DOHH2 (cell line): ENCODE data around the gene SF3B2.
"Not testable (repeated sequence)": the region's sequence is repeated elsewhere in the genome, so short reads cannot be mapped to it uniquely, and the experiment has no call there.

Experiments
- H3F3A ChIP-seq: fragments of 200-600 bp; sonication (generic), shearing (Covaris generic); 2 replicates; pipeline ENCODE4 v1.6.0; 2016; ENCODE audit warnings: antibody characterized with exemption, mild to moderate bottlenecking; ENCODE audit not compliant: control insufficient read depth, insufficient read depth
- H3K27ac ChIP-seq: fragments of 200-600 bp; sonication (generic); 2 replicates; pipeline ENCODE4 v1.5.1; 2014; ENCODE audit warnings: low read depth, mild to moderate bottlenecking, low read length, moderate library complexity
- H3K27me3 ChIP-seq: fragments of 200-600 bp; sonication (generic); 2 replicates; pipeline ENCODE4 v1.6.1; 2014; ENCODE audit warnings: mild to moderate bottlenecking, low read length, mixed read lengths; ENCODE audit not compliant: control insufficient read depth
- H3K36me3 ChIP-seq: fragments of 200-600 bp; sonication (generic); 2 replicates; pipeline ENCODE4 v1.6.1; 2014; ENCODE audit warnings: mild to moderate bottlenecking, low read length, moderate library complexity, mixed read lengths; ENCODE audit not compliant: control insufficient read depth
- H3K4me1 ChIP-seq: fragments of 200-600 bp; sonication (generic); 2 replicates; pipeline ENCODE4 v1.6.1; 2014; ENCODE audit warnings: mild to moderate bottlenecking, low read length, mixed read lengths; ENCODE audit not compliant: control insufficient read depth
- H3K4me2 ChIP-seq: fragments of 200-600 bp; sonication (generic); 2 replicates; pipeline ENCODE4 v1.6.0; 2014; ENCODE audit warnings: mild to moderate bottlenecking, low read length, moderate library complexity
- H3K4me3 ChIP-seq: fragments of 200-600 bp; sonication (generic); 2 replicates; pipeline ENCODE4 v1.5.1; 2014; ENCODE audit warnings: mild to moderate bottlenecking, low read length, mixed read lengths
- H3K79me2 ChIP-seq: fragments of 200-600 bp; sonication (generic); 2 replicates; pipeline ENCODE4 v1.6.1; 2014; ENCODE audit warnings: mild to moderate bottlenecking, low read length, mixed read lengths; ENCODE audit not compliant: control insufficient read depth
- H3K9me2 ChIP-seq: fragments of 200-600 bp; sonication (generic); replicated peaks from 2 replicates; pipeline ENCODE4 v1.6.1; 2014; ENCODE audit warnings: mild to moderate bottlenecking, low read length, mixed read lengths; ENCODE audit not compliant: control insufficient read depth
- H3K9me3 ChIP-seq: fragments of 200-600 bp; sonication (generic); 2 replicates; pipeline ENCODE4 v1.6.1; 2014; ENCODE audit warnings: antibody characterized with exemption, low read length, mixed read lengths; ENCODE audit not compliant: control insufficient read depth, insufficient read depth
- H4K20me1 ChIP-seq: fragments of 200-600 bp; sonication (generic); 2 replicates; pipeline ENCODE4 v1.6.0; 2014; ENCODE audit warnings: low read depth, mild to moderate bottlenecking, antibody characterized with exemption, low read length, moderate library complexity; ENCODE audit not compliant: control insufficient read depth, insufficient read depth
- EZH2phosphoT487 ChIP-seq: fragments of 200-600 bp; sonication (generic); IDR thresholded peaks from 2 replicates; pipeline ENCODE4 v1.6.1; 2017; ENCODE audit warnings: borderline replicate concordance, mild to moderate bottlenecking, antibody characterized with exemption, low read length, moderate library complexity, mixed read lengths
- TF ChIP-seq, protein P1 (sequence below): fragments of 200-600 bp; sonication (generic); IDR thresholded peaks from one replicate; pipeline ENCODE4 v1.5.1; 2014; ENCODE audit warnings: antibody characterized with exemption, mild to moderate bottlenecking, low read depth, low read length; ENCODE audit not compliant: poor library complexity, severe bottlenecking

The SF3B2 gene

GRCh38 chr11:66075273-66075672 is 23.1 kb downstream of the SF3B2 start:
- no peak overlapping the region for H3K4me2 ChIP-seq

DNA sequence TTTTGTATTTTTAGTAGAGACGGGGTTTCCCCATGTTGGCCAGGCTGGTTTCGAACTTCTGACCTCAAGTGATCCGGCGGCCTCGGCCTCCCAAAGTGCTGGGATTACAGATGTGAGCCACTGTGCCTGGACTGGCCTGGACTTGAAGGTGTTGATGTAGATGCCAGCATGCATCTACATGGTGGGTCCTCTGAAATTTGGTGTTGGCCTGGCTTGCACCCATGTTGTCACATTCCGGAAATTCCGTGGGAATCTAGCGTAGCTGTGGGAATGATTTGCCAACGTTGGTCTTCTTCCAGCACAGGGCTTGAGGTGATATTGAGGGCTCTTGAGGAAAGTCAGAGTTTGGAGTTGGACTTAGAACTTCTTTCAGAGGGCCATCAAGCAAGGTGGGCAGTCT is 24.4 kb downstream of the SF3B2 start:
- TF ChIP-seq EZH2phosphoT487 = no peak
- TF ChIP-seq, protein P1, sequence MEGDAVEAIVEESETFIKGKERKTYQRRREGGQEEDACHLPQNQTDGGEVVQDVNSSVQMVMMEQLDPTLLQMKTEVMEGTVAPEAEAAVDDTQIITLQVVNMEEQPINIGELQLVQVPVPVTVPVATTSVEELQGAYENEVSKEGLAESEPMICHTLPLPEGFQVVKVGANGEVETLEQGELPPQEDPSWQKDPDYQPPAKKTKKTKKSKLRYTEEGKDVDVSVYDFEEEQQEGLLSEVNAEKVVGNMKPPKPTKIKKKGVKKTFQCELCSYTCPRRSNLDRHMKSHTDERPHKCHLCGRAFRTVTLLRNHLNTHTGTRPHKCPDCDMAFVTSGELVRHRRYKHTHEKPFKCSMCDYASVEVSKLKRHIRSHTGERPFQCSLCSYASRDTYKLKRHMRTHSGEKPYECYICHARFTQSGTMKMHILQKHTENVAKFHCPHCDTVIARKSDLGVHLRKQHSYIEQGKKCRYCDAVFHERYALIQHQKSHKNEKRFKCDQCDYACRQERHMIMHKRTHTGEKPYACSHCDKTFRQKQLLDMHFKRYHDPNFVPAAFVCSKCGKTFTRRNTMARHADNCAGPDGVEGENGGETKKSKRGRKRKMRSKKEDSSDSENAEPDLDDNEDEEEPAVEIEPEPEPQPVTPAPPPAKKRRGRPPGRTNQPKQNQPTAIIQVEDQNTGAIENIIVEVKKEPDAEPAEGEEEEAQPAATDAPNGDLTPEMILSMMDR = no peak
- peaks cover 61% of the 10 kb centered on the region for H3K36me3 ChIP-seq
- no peaks in the 10 kb centered on the region for H3K9me3 ChIP-seq
- H3K27ac ChIP-seq = no peak overlapping the region
- H3K4me3 ChIP-seq = no peak overlapping the region
- H3K4me1 ChIP-seq = peaks cover 81% of the 10 kb centered on the region
- H4K20me1 ChIP-seq = 0 out of 2 replicates have a peak, but pooled peaks cover 5% of the 10 kb centered on the region
- H3K79me2 ChIP-seq = peaks cover 99% of the 10 kb centered on the region
- H3K9me2 ChIP-seq = no peaks in the 10 kb centered on the region
- H3K4me2 ChIP-seq = no peak overlapping the region
- no peaks in the 10 kb centered on the region for H3K27me3 ChIP-seq
- peaks cover 26% of the 10 kb centered on the region for H3F3A ChIP-seq

More at GRCh38 chr11:66075273-66075672, 23.1 kb downstream of the SF3B2 start:
- peaks cover 21% of the 10 kb centered on the region for H3F3A ChIP-seq
- H3K9me2 ChIP-seq = no peaks in the 10 kb centered on the region
- peaks cover 73% of the 10 kb centered on the region for H3K4me1 ChIP-seq
- H3K9me3 ChIP-seq = no peaks in the 10 kb centered on the region
- no peak overlapping the region for H3K27ac ChIP-seq
- TF ChIP-seq, protein P1 = no peak
- TF ChIP-seq EZH2phosphoT487 = no peak
- no peaks in the 10 kb centered on the region for H3K27me3 ChIP-seq
- peaks cover 99% of the 10 kb centered on the region for H3K79me2 ChIP-seq
- H3K36me3 ChIP-seq = peaks cover 66% of the 10 kb centered on the region
- no peak overlapping the region for H3K4me3 ChIP-seq
- H4K20me1 ChIP-seq = 0 out of 2 replicates have a peak, but pooled peaks cover 5% of the 10 kb centered on the region

GRCh38 chr11:66077927-66078326 is 25.8 kb downstream of the SF3B2 start:
- H3K9me3 ChIP-seq = no peaks in the 10 kb centered on the region
- peaks cover 57% of the 10 kb centered on the region for H3K36me3 ChIP-seq
- no peaks in the 10 kb centered on the region for H3K27me3 ChIP-seq
- H3K27ac ChIP-seq = peak overlapping the region; percentile 44
- H3K4me3 ChIP-seq = peak overlapping the region; percentile 23
- no peak for TF ChIP-seq EZH2phosphoT487
- TF ChIP-seq, protein P1 = no peak
- peaks cover 81% of the 10 kb centered on the region for H3K4me1 ChIP-seq
- H3K79me2 ChIP-seq = peaks cover 99% of the 10 kb centered on the region
- H3K9me2 ChIP-seq = no peaks in the 10 kb centered on the region
- H3K4me2 ChIP-seq = peak overlapping the region; percentile 47
- H4K20me1 ChIP-seq = no peaks in the 10 kb centered on the region
- peaks cover 17% of the 10 kb centered on the region for H3F3A ChIP-seq

DNA sequence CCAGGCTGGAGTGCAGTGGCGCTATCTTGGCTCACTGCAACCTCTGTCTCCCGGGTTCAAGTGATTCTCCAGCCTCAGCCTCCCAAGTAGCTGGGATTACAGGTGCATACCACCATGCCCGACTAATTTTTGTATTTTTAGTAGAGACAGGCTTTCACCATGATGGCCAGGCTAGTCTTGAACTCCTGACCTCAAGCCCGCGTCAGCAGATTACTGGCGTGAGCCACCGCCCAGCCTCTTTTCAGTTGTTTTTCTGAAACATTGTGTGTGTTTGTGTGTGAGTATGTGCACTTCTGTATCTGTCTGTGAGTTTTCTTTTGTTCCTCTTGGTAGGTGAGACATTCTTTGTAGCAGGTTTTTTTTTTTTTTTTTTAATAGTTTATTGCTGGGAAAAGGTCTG is 26.8 kb downstream of the SF3B2 start:
- peaks cover 48% of the 10 kb centered on the region for H3K36me3 ChIP-seq
- H3K9me2 ChIP-seq, H3K27me3 ChIP-seq, H3K9me3 ChIP-seq, H3K27ac ChIP-seq, H4K20me1 ChIP-seq, H3K4me3 ChIP-seq: not testable (repeated sequence)
- peaks cover 99% of the 10 kb centered on the region for H3K79me2 ChIP-seq
- H3K4me1 ChIP-seq = peaks cover 81% of the 10 kb centered on the region
- H3F3A ChIP-seq = peaks cover 14% of the 10 kb centered on the region
- 0 out of 2 replicates have a peak overlapping the region, but pooled peaks have one; percentile 8 for H3K4me2 ChIP-seq
